Heart left ventricle (tissue), 16 donors: ENCODE data around the gene SYDE2. TPM values are rescaled to one million over a fixed set of nuclear protein-coding genes. Genes with fewer than 3 reads are reported as not detected.
"Not testable (repeated sequence)": the region's sequence is repeated elsewhere in the genome, so short reads cannot be mapped to it uniquely, and the experiment has no call there.

Source experiments
- ATAC-seq, 4 donors: fragments of 200-7000 bp; cut with Tn5 transposase; one replicate each; pipeline ENCODE4 v1.9.1; 2020 to 2022; ENCODE audit warnings: moderate library complexity in 4 of 4, mild to moderate bottlenecking in 3 of 4, moderate number of reproducible peaks in 1 of 4
- DNase-seq, 5 donors: peaks; one replicate each; pipeline ENCODE4 v3.0.0-alpha.2; 2020
- H3K27ac ChIP-seq, 12 donors: fragments of 200-600 bp; sonication (generic) in 4 of 12; one replicate each; pipeline versions ENCODE4 v1.5.0 to v1.8.0; 2016 to 2022; ENCODE audit warnings: mild to moderate bottlenecking in 2 of 12
- H3K27me3 ChIP-seq, 9 donors: fragments of 200-600 bp; sonication (generic) in 2 of 9; one replicate each; pipeline versions ENCODE4 v1.5.1 to v1.8.0; 2016 to 2022; ENCODE audit warnings: mild to moderate bottlenecking in 3 of 9
- H3K36me3 ChIP-seq, 9 donors: fragments of 200-600 bp; sonication (generic) in 2 of 9; one replicate each; pipeline versions ENCODE4 v1.5.0 to v1.8.0; 2018 to 2022; ENCODE audit warnings: mild to moderate bottlenecking in 2 of 9
- H3K4me1 ChIP-seq, 12 donors: fragments of 200-600 bp; sonication (generic) in 4 of 12; one replicate each; pipeline versions ENCODE4 v1.5.0 to v1.8.0; 2016 to 2022; ENCODE audit warnings: mild to moderate bottlenecking in 3 of 12
- H3K4me3 ChIP-seq, 12 donors: fragments of 200-600 bp; sonication (generic) in 4 of 12; one replicate each; pipeline versions ENCODE4 v1.5.0 to v1.8.0; 2017 to 2022; ENCODE audit warnings: mild to moderate bottlenecking in 9 of 12, moderate library complexity in 4 of 12
- H3K9me3 ChIP-seq, 12 donors: fragments of 200-600 bp; sonication (generic) in 4 of 12; one replicate each; pipeline versions ENCODE4 v1.5.0 to v1.8.0; 2016 to 2022; ENCODE audit warnings: mild to moderate bottlenecking in 1 of 12
- CTCF ChIP-seq, 12 donors: fragments of 200-600 bp; sonication (generic) in 4 of 12; IDR thresholded peaks; one replicate each; pipeline versions ENCODE4 v1.5.0 to v1.8.0; 2018 to 2022; ENCODE audit warnings: antibody characterized with exemption in 12 of 12, mild to moderate bottlenecking in 5 of 12
- POLR2A ChIP-seq, 2 donors: fragments of 450-650 bp; IDR thresholded peaks; one replicate each; pipeline ENCODE4 v1.6.1; 2017; ENCODE audit warnings: antibody characterized with exemption in 2 of 2, mild to moderate bottlenecking in 2 of 2, moderate library complexity in 2 of 2
- WGBS, 4 donors: extraction: QIAGEN DNeasy Blood & Tissue Kit in 2 of 4; methylation state at CpG; one replicate each; pipeline versions ENCODE4 v1.1.5 to v1.1.7; 2013 to 2018; 5-methylcytosine and 5-hydroxymethylcytosine counted together
- intact Hi-C, 10 donors: fragments of 100-400 bp; cut with DNase I; formaldehyde crosslinking; loops; one replicate each; pipeline versions ENCODE4 v1.11.1 to v1.14.2; 2022
- polyA plus RNA-seq, 2 donors: library from polyadenylated mRNA; stranded (reverse); fragments of 200-250 nt; gene quantifications; one replicate each; pipeline ENCODE4 v1.2.3, GENCODE V29; 2013
- total RNA-seq, 9 donors: library from RNA; depleted of rRNA in 2 of 9; stranded (reverse); fragments of >200 nt in 2 of 9; fragmentation: NEBNext Ultra II Directional in 3 of 9; extraction: Animal tissue kit (Norgen Biotek cat#: 25700) in 3 of 9; gene quantifications; one replicate each; pipeline versions ENCODE4 v1.1.0 to v1.2.4, GENCODE V29; 2016 to 2023
- donor health status: ischemic (EF 13 %, LVEDD 7.1; RV severe dilation, severe dysfunction).
- donor health status: healthy with polysubstance abuse.
- donor health status: DM: no; HTN: yes; CAD: no.
- donor health status: DM: no; HTN: no; CAD: no.
- donor health status: ischemic (EF 25% LVEDD 6.9; RV normal size, moderate dysfunction).
- donor health status: ischemic (EF 25% LVEDD 5.7; RV mildly dilated, moderate dysfunction).
- donor health status: healthy.
- donor health status: DM: yes; HTN: yes; CAD: no.
- donor health status: ischemic (EF 35%, LVEDD 5.7; RV mildly dilated, moderate dysfunction).
- donor health status: nonischemic (EF 11% LVEDD 7.7; RV severe dilation, severe dysfunction).
- donor health status: DM: yes; HTN: yes; CAD: no.
- donor health status: PGD.
- donor health status: ischemic (EF 29% LVEDD 5.4; RV normal size, mild dysfunction).
- donor health status: nonischemic (EF 23%, LVEDD 6.1; RV moderate dilation, normal function).

Gene SYDE2
- total and polyA plus RNA-seq, 11 donors, result 2.4 to 25.8 (median 19.4) TPM

- no peaks in the 10 kb centered on the region for H3K36me3 ChIP-seq
- no peak for TF ChIP-seq POLR2A (IDR thresholded peaks at IDR 0.05)
- TF ChIP-seq CTCF (IDR thresholded peaks at IDR 0.05), result no peak
- no peaks in the 10 kb centered on the region for H3K9me3 ChIP-seq
- ATAC-seq (no peak), DNase-seq (no peak)
- WGBS, 4 donors, result 42 to 71% (median 68%) methylated on average over 1 of the region's 1 CpG
- H3K27ac ChIP-seq, result peak overlapping the region in 1 of 12 donors; percentile 64
- intact Hi-C loops, result loop anchor here in 1 of 10 donors (10.0 kb wide), 1 partner anchor 50 kb away; no protein-coding TSS in a partner anchor
- no peak overlapping the region for H3K4me3 ChIP-seq
- no peaks in the 10 kb centered on the region for H3K27me3 ChIP-seq
- peaks cover 0 to 22% (median 0%) of the 10 kb centered on the region in 12 donors for H3K4me1 ChIP-seq
These were observed 56.5 kb downstream of the SYDE2 start for GRCh38 chr1:85144351-85144750.

GRCh38 chr1:85142753-85143152 is 58.1 kb downstream of the SYDE2 start:
- intact Hi-C loops, result loop anchor here in 1 of 10 donors (10.0 kb wide), 1 partner anchor 52 kb away; no protein-coding TSS in a partner anchor
- WGBS, 4 donors, result 44 to 59% (median 46%) methylated on average over 4 to 5 of the region's 5 CpGs
- Histone ChIP-seq H3K9me3 (no peaks in the 10 kb centered on the region), H3K36me3 (no peaks in the 10 kb centered on the region), H3K27ac (peak overlapping the region in 4 of 12 donors; percentile 32 to 64 (median 44)), H3K4me1 (peaks cover 0 to 12% (median 0%) of the 10 kb centered on the region in 12 donors), H3K4me3 (no peak overlapping the region), H3K27me3 (no peaks in the 10 kb centered on the region)
- DNase-seq, result peak; percentile 63 to 81 (median 65)
- TF ChIP-seq POLR2A (IDR thresholded peaks at IDR 0.05), result no peak
- no peak for TF ChIP-seq CTCF (IDR thresholded peaks at IDR 0.05)
- ATAC-seq, result peak; percentile 91 to 97 (median 96)

DNA sequence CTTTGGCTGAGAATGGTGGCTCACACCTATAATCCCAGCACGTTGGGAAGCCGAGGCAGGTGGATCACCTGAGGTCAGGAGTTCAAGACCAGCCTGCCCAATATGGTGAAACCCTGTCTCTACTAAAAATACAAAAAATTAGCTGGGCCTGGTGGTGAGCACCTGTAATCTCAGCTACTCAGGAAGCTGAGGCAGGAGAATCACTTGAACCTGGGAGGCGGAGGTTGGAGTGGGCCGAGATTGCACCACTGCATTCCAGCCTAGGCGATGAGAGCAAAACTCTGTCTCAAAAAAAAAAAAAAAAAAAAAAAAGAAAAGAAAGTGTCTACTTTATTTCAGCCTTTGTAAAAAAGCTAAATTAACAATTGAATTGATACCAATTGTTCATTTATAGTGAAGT is 62.4 kb downstream of the SYDE2 start:
- H3K27ac ChIP-seq, DNase-seq, H3K9me3 ChIP-seq, H3K27me3 ChIP-seq, intact Hi-C loops, H3K36me3 ChIP-seq, H3K4me3 ChIP-seq, ATAC-seq: not testable (repeated sequence)
- H3K4me1 ChIP-seq, result peaks cover 0 to 23% (median 0%) of the 10 kb centered on the region in 12 donors
- 82 to 94% (median 91%) methylated on average over 5 of the region's 5 CpGs for WGBS, 4 donors

- no peaks in the 10 kb centered on the region for H3K36me3 ChIP-seq
- peak overlapping the region in 1 of 12 donors; percentile 4 for H3K4me3 ChIP-seq
- H3K27me3 ChIP-seq, result no peaks in the 10 kb centered on the region
- H3K4me1 ChIP-seq, result peaks cover 0 to 24% (median 0%) of the 10 kb centered on the region in 12 donors
- WGBS, 4 donors, result 42 to 62% (median 46%) methylated on average over 9 of the region's 9 CpGs
- no peak for TF ChIP-seq CTCF (IDR thresholded peaks at IDR 0.05)
- TF ChIP-seq POLR2A (IDR thresholded peaks at IDR 0.05), result no peak
- H3K27ac ChIP-seq, result peak overlapping the region in 1 of 12 donors; percentile 45
- DNase-seq (peak; percentile 52 to 79 (median 75)), ATAC-seq (peak; percentile 90 to 93 (median 92))
- intact Hi-C loops, result no loop called here
- H3K9me3 ChIP-seq, result no peaks in the 10 kb centered on the region
These were observed 63.2 kb downstream of the SYDE2 start for GRCh38 chr1:85137660-85138059.

DNA sequence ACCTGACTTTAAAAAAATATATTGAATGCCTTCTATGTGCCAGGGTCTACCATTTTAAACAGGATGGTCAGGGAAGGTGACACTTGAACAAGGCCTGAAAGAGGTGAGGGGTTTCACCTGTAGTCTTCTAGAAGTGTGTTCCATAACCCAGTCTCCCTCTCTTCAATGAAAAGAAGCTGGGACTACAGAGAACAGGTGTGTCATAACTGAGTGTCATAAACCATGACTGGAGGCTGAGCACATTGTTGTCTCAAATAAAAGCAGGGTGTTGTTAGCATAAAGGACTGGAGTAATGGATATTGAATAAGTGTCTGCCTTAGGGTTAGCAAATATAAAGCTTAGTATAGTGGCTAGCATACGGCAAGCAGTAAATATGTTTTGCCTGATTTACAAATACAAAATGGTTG is 65.4 kb downstream of the SYDE2 start:
- no peaks in the 10 kb centered on the region for H3K27me3 ChIP-seq
- no peak overlapping the region for H3K4me3 ChIP-seq
- H3K9me3 ChIP-seq, result no peaks in the 10 kb centered on the region
- ATAC-seq (no peak), DNase-seq (no peak)
- TF ChIP-seq POLR2A (IDR thresholded peaks at IDR 0.05), result no peak
- no peak for TF ChIP-seq CTCF (IDR thresholded peaks at IDR 0.05)
- peaks cover 0 to 31% (median 0%) of the 10 kb centered on the region in 12 donors for H3K4me1 ChIP-seq
- H3K36me3 ChIP-seq, result no peaks in the 10 kb centered on the region
- H3K27ac ChIP-seq, result no peak overlapping the region
- intact Hi-C loops, result no loop called here
- 94 to 98% (median 97%) methylated on average over 1 of the region's 1 CpG for WGBS, 4 donors
